ENCODE measurements around the gene PLA2G5.
"Not testable (repeated sequence)": the region's sequence is repeated elsewhere in the genome, so short reads cannot be mapped to it uniquely, and the experiment has no call there.

Gene PLA2G5

GRCh38 chr1:20069874-20070273, at the start of gene PLA2G5:
Gene PLA2G5 (plus strand): TSS chr1:20070194. CDS start chr1:20084831, 14,637 bp downstream.
- no peak for DNase-seq

GRCh38 chr1:20028125-20028524, 41.9 kb upstream of the PLA2G5 start:
- no peak for DNase-seq

GRCh38 chr1:20028726-20029125, 41.3 kb upstream of the PLA2G5 start:
- DNase-seq = no peak

- no peak for DNase-seq
Observed at GRCh38 chr1:20029178-20029912, 40.6 kb upstream of the PLA2G5 start.

- DNase-seq = not testable (repeated sequence)
Observed at GRCh38 chr1:20030436-20031151, 39.4 kb upstream of the PLA2G5 start.

DNA sequence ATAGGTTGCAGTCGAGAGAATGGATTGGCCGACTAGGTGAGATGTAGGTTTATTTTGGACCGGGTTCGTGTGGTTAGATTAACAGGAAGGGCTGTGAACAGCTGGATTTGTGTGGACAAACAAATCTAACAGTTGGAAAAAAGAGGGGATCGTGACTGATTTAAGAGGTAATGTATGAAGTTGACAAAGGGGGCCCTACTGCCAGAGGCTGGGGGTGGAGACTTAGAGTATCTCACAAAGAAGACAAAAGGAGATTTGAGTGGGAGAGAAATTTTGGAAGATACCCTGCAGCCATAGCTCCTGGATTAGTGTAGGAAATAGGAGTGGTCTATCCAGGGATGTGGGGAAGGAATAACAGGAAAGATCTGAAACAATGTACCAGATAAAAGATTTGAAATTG, 38.8 kb upstream of the PLA2G5 start:
- DNase-seq = no peak

GRCh38 chr1:20031836-20032235, 38.2 kb upstream of the PLA2G5 start:
- DNase-seq = no peak

- DNase-seq = no peak
Observed at GRCh38 chr1:20032425-20032824, 37.6 kb upstream of the PLA2G5 start.

DNA sequence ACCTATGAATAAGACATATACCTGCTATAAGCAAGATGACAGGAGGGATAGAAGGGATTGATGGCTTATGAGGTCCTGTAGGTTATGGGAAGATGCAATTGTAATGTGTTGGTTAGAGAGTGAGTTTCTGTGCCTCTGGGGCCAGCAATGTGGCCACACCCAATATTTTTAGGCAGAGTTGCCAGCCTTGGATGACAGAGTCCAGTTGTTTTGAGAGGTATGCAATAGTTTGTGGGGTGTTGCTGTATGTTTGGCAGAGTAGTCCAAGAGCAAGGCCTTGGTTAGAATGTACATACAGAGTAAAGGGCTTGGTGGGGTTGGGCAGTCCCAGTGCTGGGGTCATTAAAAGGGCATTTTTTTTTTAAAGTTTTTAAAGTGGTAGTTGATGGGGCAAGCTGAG, 36.6 kb upstream of the PLA2G5 start:
- DNase-seq = no peak

DNA sequence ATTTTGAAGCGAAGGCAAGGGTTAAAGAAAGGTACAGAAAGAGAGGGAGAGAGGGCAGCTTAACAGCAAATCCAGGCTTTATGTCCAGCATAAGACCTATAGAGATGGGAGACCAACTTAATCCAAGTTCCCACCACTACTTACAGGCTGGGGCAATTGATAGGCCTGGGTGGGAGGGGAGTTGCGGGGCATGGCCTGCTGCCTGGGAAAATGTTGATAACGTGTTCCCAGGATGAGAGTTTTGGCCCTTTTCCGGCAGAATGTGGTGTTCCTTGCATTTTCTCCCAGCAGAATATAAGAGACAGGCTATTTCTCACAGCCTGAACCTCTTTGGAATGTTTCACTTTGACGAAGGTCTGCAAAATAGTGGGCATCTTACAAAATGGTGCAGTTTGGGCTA, 34.9 kb upstream of the PLA2G5 start:
- DNase-seq = no peak

- DNase-seq = no peak
Observed at GRCh38 chr1:20037877-20038276, 32.1 kb upstream of the PLA2G5 start.

GRCh38 chr1:20047096-20047495, 22.9 kb upstream of the PLA2G5 start:
- DNase-seq = no peak

DNA sequence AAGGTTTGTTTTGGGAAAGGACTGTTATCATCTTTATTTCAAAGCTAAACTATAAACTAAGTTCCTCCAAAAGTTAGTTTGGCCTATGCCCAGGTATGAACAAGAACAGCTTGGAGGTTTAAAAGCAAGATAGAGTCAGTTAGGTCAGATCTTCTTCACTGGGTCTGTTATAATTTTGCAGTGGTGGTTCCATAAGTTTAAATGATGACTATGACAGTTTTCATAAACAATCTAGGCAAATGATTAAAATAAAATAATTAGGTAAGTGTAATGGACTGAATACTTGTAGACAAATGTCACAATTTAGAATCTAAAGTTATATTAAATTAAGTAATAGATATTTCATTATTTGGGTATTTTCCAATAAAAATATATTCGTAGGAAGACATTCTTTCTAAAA, 21.4 kb upstream of the PLA2G5 start:
- no peak for DNase-seq

DNA sequence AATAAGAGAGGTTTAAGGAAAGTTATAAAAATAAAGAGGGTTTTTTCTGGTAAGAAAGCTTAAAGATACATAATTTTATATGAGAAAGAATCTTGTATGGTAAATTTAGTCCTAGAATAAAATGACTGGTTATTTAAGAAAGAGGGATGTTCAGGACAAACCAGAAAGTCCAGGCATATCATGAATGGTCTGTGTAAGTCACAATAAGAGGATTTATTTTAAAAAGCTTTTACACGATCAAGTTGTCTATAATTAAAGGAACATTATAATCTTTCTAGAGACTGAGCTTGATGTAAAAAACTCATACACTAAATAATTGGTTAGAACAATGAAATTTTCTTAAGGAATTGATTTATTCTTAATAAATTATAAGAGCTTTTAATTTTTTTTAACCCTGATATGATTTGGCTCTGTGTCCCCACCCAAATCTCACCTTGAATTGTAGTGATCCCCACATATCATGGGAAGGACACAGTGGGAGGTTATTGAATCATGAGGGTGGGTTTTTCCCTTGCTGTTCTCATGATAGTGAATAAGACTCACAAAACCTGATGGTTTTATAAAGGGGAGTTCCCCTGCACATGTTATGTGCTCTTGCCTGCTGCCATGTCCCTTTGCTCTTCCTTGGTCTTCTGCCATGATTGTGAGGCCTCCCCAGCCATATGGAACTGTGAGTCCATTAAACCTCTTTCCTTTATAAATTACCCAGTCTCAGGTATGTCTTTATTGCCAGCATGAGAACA, 20.8 kb upstream of the PLA2G5 start:
- DNase-seq = not testable (repeated sequence)

DNA sequence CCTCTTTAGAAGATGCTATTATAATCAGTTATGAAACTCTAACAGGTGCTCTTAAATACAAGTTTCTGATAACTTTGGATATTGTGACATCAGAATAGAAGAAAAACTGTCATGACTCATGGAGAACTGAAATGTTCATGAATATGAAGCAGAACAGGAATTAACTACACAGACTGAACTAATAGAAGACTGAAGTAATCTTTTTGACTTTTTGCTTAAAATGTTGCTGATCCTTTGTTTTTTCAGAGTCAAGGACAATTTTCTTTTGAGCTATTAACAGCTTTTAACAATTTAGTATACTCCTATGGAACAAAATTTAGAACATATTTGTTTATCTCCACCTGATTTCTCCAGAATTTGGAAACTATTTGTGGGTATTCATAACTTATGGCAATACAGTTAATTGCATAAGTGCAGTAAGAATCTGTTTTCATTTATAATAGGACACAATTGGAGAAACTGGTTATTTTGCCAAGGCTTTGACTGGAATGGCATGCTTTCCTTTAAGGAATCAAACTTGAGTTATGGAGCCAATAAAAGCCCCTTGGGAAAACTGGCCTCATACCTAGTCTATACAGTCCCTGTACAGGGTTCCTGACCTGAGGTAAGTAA, 18.7 kb upstream of the PLA2G5 start:
- DNase-seq = no peak

DNA sequence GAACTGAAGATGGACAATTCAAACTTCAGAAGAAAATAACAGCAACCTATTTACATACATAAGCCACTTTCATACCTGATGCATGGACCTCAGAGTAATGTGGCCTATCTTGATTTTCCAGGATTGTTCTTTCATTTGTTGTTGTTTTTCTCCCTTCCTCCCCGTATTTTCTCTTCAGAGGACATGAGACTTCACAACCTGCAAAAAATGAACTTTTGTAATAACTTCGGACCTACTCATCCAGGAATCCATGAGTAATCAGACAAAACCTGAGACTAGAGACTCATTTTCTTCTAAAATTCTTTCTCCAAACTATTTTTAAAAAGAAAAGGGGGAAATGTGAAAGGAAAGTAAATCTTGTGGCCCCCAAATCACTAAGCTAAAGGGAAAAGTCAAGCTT, 17.6 kb upstream of the PLA2G5 start:
- no peak for DNase-seq

DNA sequence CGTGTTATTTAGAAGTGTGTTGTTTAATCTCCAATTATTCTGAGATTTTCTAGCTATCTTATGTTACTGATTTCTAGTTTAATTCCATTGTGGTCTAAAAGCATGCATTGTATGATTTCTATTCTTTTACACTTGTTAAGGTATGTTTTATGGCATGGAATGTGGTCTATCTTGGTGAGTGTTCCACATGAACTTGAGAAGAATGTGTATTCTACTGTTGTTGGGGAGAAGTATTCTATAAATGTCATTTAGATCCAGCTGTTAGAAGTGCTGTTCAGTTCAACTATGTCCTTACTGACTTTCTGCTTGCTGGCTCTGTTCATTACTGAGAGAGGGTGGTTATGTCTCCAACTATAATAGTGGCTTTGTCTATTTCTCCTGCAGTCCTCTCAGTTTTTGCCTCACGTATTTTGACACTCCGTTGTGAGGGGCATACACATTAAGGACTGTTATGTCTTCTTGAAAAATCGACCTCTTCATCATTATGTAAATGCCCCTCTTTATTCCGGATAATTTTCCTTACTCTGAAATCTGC, 12.0 kb upstream of the PLA2G5 start:
- no peak for DNase-seq

GRCh38 chr1:20058531-20058930, 11.5 kb upstream of the PLA2G5 start:
- DNase-seq = no peak

- DNase-seq = no peak
Observed at GRCh38 chr1:20059847-20060246, 10.1 kb upstream of the PLA2G5 start.

GRCh38 chr1:20060791-20061190, 9.2 kb upstream of the PLA2G5 start:
- not testable (repeated sequence) for DNase-seq

DNA sequence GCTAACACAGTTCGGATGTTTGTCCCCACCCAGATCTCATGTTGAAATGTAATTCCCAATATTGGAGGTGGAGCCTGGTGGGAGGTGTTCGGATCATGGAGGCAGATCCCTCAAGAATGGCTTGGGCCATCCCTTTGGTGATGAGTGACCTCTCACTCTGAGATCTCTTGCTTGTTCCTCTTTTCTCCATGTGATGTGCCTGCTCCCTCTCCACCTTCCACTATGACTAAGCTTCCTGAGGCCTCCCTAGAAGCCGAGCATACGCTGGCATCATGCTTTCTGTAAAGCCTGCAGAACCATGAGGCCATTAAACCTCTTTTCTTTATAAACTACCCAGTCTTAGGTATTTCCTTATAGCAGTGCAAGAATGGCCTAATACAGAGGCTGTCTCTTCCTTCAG, 8.1 kb upstream of the PLA2G5 start:
- DNase-seq = no peak

DNA sequence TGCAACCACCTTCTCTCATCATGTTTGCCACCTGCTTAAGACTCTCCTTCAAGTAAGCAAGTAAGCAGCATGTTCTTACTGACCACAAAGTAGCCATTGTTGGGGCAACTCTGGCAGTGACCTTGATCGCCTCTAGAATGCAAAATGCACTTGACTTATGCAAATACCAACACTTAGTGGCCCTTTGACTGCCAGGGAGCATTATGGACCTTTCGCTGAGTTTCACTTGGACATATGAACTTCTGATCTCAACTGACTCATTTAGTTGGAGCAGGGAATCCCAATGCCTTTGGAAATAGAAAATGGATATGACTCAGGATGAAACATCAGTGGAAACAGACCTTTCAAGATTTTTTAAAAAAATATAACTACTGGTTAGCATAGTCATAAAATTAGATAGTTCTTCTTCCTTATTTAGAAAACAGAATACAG, 6.1 kb upstream of the PLA2G5 start:
- DNase-seq = no peak

GRCh38 chr1:20068722-20069121, 1.3 kb upstream of the PLA2G5 start:
- no peak for DNase-seq
